Stimulated activated CD8-positive, alpha-beta memory T cell treated with anti-CD3 and anti-CD28 coated beads, Interleukin-15, amount 100 ng/mL, for 1 hour (primary cell): ENCODE data around the gene MAD2L1BP.
A peak's percentile ranks its signal among the peaks of the same experiment; 100 is the strongest.
"Not testable (repeated sequence)": the region's sequence is repeated elsewhere in the genome, so short reads cannot be mapped to it uniquely, and the experiment has no call there.

Source experiments
- DNase-seq: peaks from one replicate; pipeline ENCODE4 v3.0.0-alpha.2; 2020; ENCODE audit warnings: low read depth

Gene MAD2L1BP

GRCh38 chr6:43635387-43636307 is at the start of gene MAD2L1BP:
MAD2L1BP (plus strand) TSS chr6:43635840; CDS start chr6:43635876, 36 bp downstream.
- peak; percentile 77 for DNase-seq

- no peak for DNase-seq
Observed at GRCh38 chr6:43588194-43588593, 47.4 kb upstream of the MAD2L1BP start.

GRCh38 chr6:43589564-43589963 is 46.1 kb upstream of the MAD2L1BP start:
- DNase-seq = not testable (repeated sequence)

GRCh38 chr6:43593938-43594337 is 41.7 kb upstream of the MAD2L1BP start:
- no peak for DNase-seq

- no peak for DNase-seq
Observed at GRCh38 chr6:43600595-43600994, 35.0 kb upstream of the MAD2L1BP start.

- DNase-seq = no peak
Observed at GRCh38 chr6:43604174-43604573, 31.5 kb upstream of the MAD2L1BP start.

- DNase-seq = no peak
Observed at GRCh38 chr6:43606019-43606418, 29.6 kb upstream of the MAD2L1BP start.

GRCh38 chr6:43608310-43608763 is 27.3 kb upstream of the MAD2L1BP start:
- peak; percentile 47 for DNase-seq

- no peak for DNase-seq
Observed at GRCh38 chr6:43608807-43609206, 26.8 kb upstream of the MAD2L1BP start.

- DNase-seq = no peak
Observed at GRCh38 chr6:43609402-43609801, 26.2 kb upstream of the MAD2L1BP start.

GRCh38 chr6:43610431-43610830 is 25.2 kb upstream of the MAD2L1BP start:
- no peak for DNase-seq

GRCh38 chr6:43613721-43614395 is 21.8 kb upstream of the MAD2L1BP start:
- DNase-seq = no peak

- DNase-seq = no peak
Observed at GRCh38 chr6:43614396-43614730, 21.3 kb upstream of the MAD2L1BP start.

- no peak for DNase-seq
Observed at GRCh38 chr6:43616725-43617472, 18.7 kb upstream of the MAD2L1BP start.

GRCh38 chr6:43621078-43621835 is 14.4 kb upstream of the MAD2L1BP start:
- no peak for DNase-seq

GRCh38 chr6:43621836-43622180 is 13.8 kb upstream of the MAD2L1BP start:
- no peak for DNase-seq

- DNase-seq = no peak
Observed at GRCh38 chr6:43622541-43622940, 13.1 kb upstream of the MAD2L1BP start.

- no peak for DNase-seq
Observed at GRCh38 chr6:43623880-43624785, 11.5 kb upstream of the MAD2L1BP start.

GRCh38 chr6:43624786-43625288 is 10.8 kb upstream of the MAD2L1BP start:
- DNase-seq = no peak

- DNase-seq = no peak
Observed at GRCh38 chr6:43625393-43625992, 10.1 kb upstream of the MAD2L1BP start.
